Activated naive CD8-positive, alpha-beta T cell treated with anti-CD3 and anti-CD28 coated beads, Interleukin-2, amount 10 ng/mL, durations not matched to agents 7 days and 5 days (primary cell): Measurements from ENCODE around the gene INTS13. TPM values are rescaled to one million over a fixed set of nuclear protein-coding genes. Genes with fewer than 3 reads are reported as not detected.
A peak's percentile ranks its signal among the peaks of the same experiment; 100 is the strongest.
"Not testable (repeated sequence)": the region's sequence is repeated elsewhere in the genome, so short reads cannot be mapped to it uniquely, and the experiment has no call there.

Experiments used
- ATAC-seq: fragments of 150-1000 bp; cut with Tn5 transposase; one replicate; pipeline ENCODE4 v1.10.0; 2021; ENCODE audit warnings: low read depth, moderate library complexity
- POLR2A ChIA-PET: fragments of 350-600 bp; sonication (Branson Sonifier 250); formaldehyde crosslinking; loops from one replicate; lab custom pipeline; 2021; ENCODE audit warnings: antibody characterized with exemption; lab: Charles Lee
- DNase-seq: peaks from one replicate; pipeline ENCODE4 v3.0.0; 2021
- H3K27ac Mint-ChIP-seq: one replicate; pipeline ENCODE4 v1.8.0; 2022; ENCODE audit warnings: mild to moderate bottlenecking, mixed read lengths
- H3K27me3 Mint-ChIP-seq: one replicate; pipeline ENCODE4 v1.8.0; 2022; ENCODE audit warnings: mild to moderate bottlenecking, moderate library complexity, mixed read lengths
- H3K36me3 Mint-ChIP-seq: one replicate; pipeline ENCODE4 v1.8.0; 2021; ENCODE audit warnings: mild to moderate bottlenecking, mixed read lengths
- H3K4me1 Mint-ChIP-seq: one replicate; pipeline ENCODE4 v1.8.0; 2021; ENCODE audit warnings: mixed read lengths
- H3K4me3 Mint-ChIP-seq: one replicate; pipeline ENCODE4 v1.8.0; 2022; ENCODE audit warnings: mild to moderate bottlenecking, moderate library complexity, mixed read lengths
- H3K9me3 Mint-ChIP-seq: one replicate; pipeline ENCODE4 v1.8.0; 2021; ENCODE audit warnings: mixed read lengths
- total RNA-seq, 2 experiments: library from RNA; stranded (reverse); gene quantifications; one replicate each; pipeline ENCODE4 v1.2.3, GENCODE V29; 2021

Gene INTS13
- total RNA-seq, 2 experiments from 2014 or later, result 42.4 to 44.6 TPM

- Mint-ChIP-seq H3K36me3 (peaks cover under 1% of the 10 kb centered on the region), H3K4me3 (no peak overlapping the region), H3K9me3 (no peaks in the 10 kb centered on the region), H3K27me3 (peaks cover 2% of the 10 kb centered on the region), H3K4me1 (peaks cover 15% of the 10 kb centered on the region), H3K27ac (no peak overlapping the region)
- POLR2A ChIA-PET, result no interaction called here
- ATAC-seq, result no peak
- no peak for DNase-seq
Observed at GRCh38 chr12:26872625-26873024, 65.2 kb downstream of the INTS13 start.

GRCh38 chr12:26871985-26872384, 65.8 kb downstream of the INTS13 start:
- POLR2A ChIA-PET, result no interaction called here
- peaks cover 21% of the 10 kb centered on the region for H3K4me1 Mint-ChIP-seq
- no peak for DNase-seq
- H3K27ac Mint-ChIP-seq, result no peak overlapping the region
- H3K36me3 Mint-ChIP-seq, result peaks cover 2% of the 10 kb centered on the region
- no peak for ATAC-seq
- no peaks in the 10 kb centered on the region for H3K9me3 Mint-ChIP-seq
- H3K27me3 Mint-ChIP-seq, result peaks cover 2% of the 10 kb centered on the region
- H3K4me3 Mint-ChIP-seq, result no peak overlapping the region

GRCh38 chr12:26870491-26871419, 67.0 kb downstream of the INTS13 start:
- Mint-ChIP-seq H3K4me1 (peaks cover 23% of the 10 kb centered on the region), H3K36me3 (peaks cover 2% of the 10 kb centered on the region), H3K27ac (no peak overlapping the region), H3K4me3 (no peak overlapping the region), H3K9me3 (no peaks in the 10 kb centered on the region), H3K27me3 (peaks cover 2% of the 10 kb centered on the region)
- POLR2A ChIA-PET, result no interaction called here
- ATAC-seq, result no peak
- no peak for DNase-seq

- POLR2A ChIA-PET, result no interaction called here
Observed at GRCh38 chr12:26869908-26870459, 67.8 kb downstream of the INTS13 start.

GRCh38 chr12:26869104-26869494, 68.7 kb downstream of the INTS13 start:
- POLR2A ChIA-PET, result interaction anchor here (1.1 kb wide), 1 partner anchor 36 kb away, joined by 4 read pairs; the partner anchor contains the start of gene ITPR2
- ATAC-seq, result no peak
- H3K27me3 Mint-ChIP-seq, result peaks cover 6% of the 10 kb centered on the region

More at GRCh38 chr12:26869908-26870459, 67.8 kb downstream of the INTS13 start:
- Mint-ChIP-seq H3K36me3 (peaks cover 2% of the 10 kb centered on the region), H3K9me3 (no peaks in the 10 kb centered on the region), H3K27ac (no peak overlapping the region), H3K27me3 (peaks cover 6% of the 10 kb centered on the region), H3K4me1 (peaks cover 26% of the 10 kb centered on the region), H3K4me3 (no peak overlapping the region)
- peak; percentile 32 for ATAC-seq
- DNase-seq, result no peak

GRCh38 chr12:26868447-26869103, 69.2 kb downstream of the INTS13 start:
- H3K4me3 Mint-ChIP-seq, result no peak overlapping the region
- H3K36me3 Mint-ChIP-seq, result peaks cover 4% of the 10 kb centered on the region
- no peak overlapping the region for H3K27ac Mint-ChIP-seq
- DNase-seq, result no peak
- POLR2A ChIA-PET, result interaction anchor here (1.1 kb wide), 1 partner anchor 36 kb away, joined by 4 read pairs; the partner anchor contains the start of gene ITPR2
- H3K4me1 Mint-ChIP-seq, result peaks cover 27% of the 10 kb centered on the region
- H3K27me3 Mint-ChIP-seq, result peaks cover 5% of the 10 kb centered on the region
- no peak for ATAC-seq
- no peaks in the 10 kb centered on the region for H3K9me3 Mint-ChIP-seq

More at GRCh38 chr12:26869104-26869494, 68.7 kb downstream of the INTS13 start:
- DNase-seq, result no peak
- Mint-ChIP-seq H3K4me1 (peaks cover 27% of the 10 kb centered on the region), H3K27ac (no peak overlapping the region), H3K9me3 (no peaks in the 10 kb centered on the region), H3K4me3 (no peak overlapping the region), H3K36me3 (peaks cover 4% of the 10 kb centered on the region)

- Mint-ChIP-seq H3K9me3 (no peaks in the 10 kb centered on the region), H3K36me3 (peaks cover 5% of the 10 kb centered on the region), H3K4me3 (peak overlapping the region; percentile 48), H3K27ac (peak overlapping the region; percentile 44), H3K27me3 (peaks cover 15% of the 10 kb centered on the region), H3K4me1 (peaks cover 27% of the 10 kb centered on the region)
- ATAC-seq (peak; percentile 72), DNase-seq (no peak)
- POLR2A ChIA-PET, result no interaction called here
Observed at GRCh38 chr12:26867080-26867479, 70.7 kb downstream of the INTS13 start.

GRCh38 chr12:26863515-26863914, 74.3 kb downstream of the INTS13 start:
- no peak for DNase-seq
- POLR2A ChIA-PET, result interaction anchor here (0.6 kb wide), 1 partner anchor 31 kb away, joined by 3 read pairs; no protein-coding TSS in a partner anchor
- H3K9me3 Mint-ChIP-seq, result no peaks in the 10 kb centered on the region
- H3K27me3 Mint-ChIP-seq, result peaks cover 28% of the 10 kb centered on the region
- H3K4me3 Mint-ChIP-seq, result no peak overlapping the region
- no peak overlapping the region for H3K27ac Mint-ChIP-seq
- ATAC-seq, result no peak
- peaks cover 16% of the 10 kb centered on the region for H3K4me1 Mint-ChIP-seq
- H3K36me3 Mint-ChIP-seq, result peaks cover 5% of the 10 kb centered on the region

GRCh38 chr12:26862787-26863186, 75.0 kb downstream of the INTS13 start:
- not testable (repeated sequence) for H3K27ac Mint-ChIP-seq, ATAC-seq
- H3K4me1 Mint-ChIP-seq, result peaks cover 14% of the 10 kb centered on the region

GRCh38 chr12:26861690-26862089, 76.1 kb downstream of the INTS13 start:
- Mint-ChIP-seq H3K9me3 (no peaks in the 10 kb centered on the region), H3K27me3 (peaks cover 28% of the 10 kb centered on the region), H3K4me3 (no peak overlapping the region), H3K36me3 (peaks cover 3% of the 10 kb centered on the region), H3K27ac (no peak overlapping the region), H3K4me1 (peaks cover 5% of the 10 kb centered on the region)
- POLR2A ChIA-PET, result no interaction called here
- ATAC-seq (no peak), DNase-seq (no peak)

More at GRCh38 chr12:26862787-26863186, 75.0 kb downstream of the INTS13 start:
- not testable (repeated sequence) for H3K36me3 Mint-ChIP-seq, DNase-seq, H3K4me3 Mint-ChIP-seq, H3K9me3 Mint-ChIP-seq
- POLR2A ChIA-PET, result interaction anchor here (0.6 kb wide), 1 partner anchor 31 kb away, joined by 3 read pairs; no protein-coding TSS in a partner anchor
- H3K27me3 Mint-ChIP-seq, result peaks cover 28% of the 10 kb centered on the region

- ATAC-seq, result no peak
- POLR2A ChIA-PET, result interaction anchor here (0.6 kb wide), 1 partner anchor 42 kb away, joined by 4 read pairs; no protein-coding TSS in a partner anchor
- Mint-ChIP-seq H3K36me3 (no peaks in the 10 kb centered on the region), H3K4me1 (no peaks in the 10 kb centered on the region), H3K9me3 (no peaks in the 10 kb centered on the region), H3K4me3 (no peak overlapping the region), H3K27me3 (peaks cover 18% of the 10 kb centered on the region), H3K27ac (no peak overlapping the region)
- DNase-seq, result no peak
Observed at GRCh38 chr12:26857465-26858176, 80.2 kb downstream of the INTS13 start.

- no peak overlapping the region for H3K27ac Mint-ChIP-seq
- no peak overlapping the region for H3K4me3 Mint-ChIP-seq
- DNase-seq (no peak), ATAC-seq (no peak)
- H3K27me3 Mint-ChIP-seq, result peaks cover 5% of the 10 kb centered on the region
- no peaks in the 10 kb centered on the region for H3K36me3 Mint-ChIP-seq
- POLR2A ChIA-PET, result interaction anchor here (1.5 kb wide), 1 partner anchor 22 kb away, joined by 3 read pairs; no protein-coding TSS in a partner anchor
- no peaks in the 10 kb centered on the region for H3K4me1 Mint-ChIP-seq
- no peaks in the 10 kb centered on the region for H3K9me3 Mint-ChIP-seq
Observed at GRCh38 chr12:26855337-26855736, 82.4 kb downstream of the INTS13 start.
